Ovary (tissue), 3 donors: ENCODE measurements around the gene NDUFA6.

ENCODE experiments used
- CTCF ChIP-seq, 3 donors: fragments of 450-650 bp in 2 of 3; fragments of 200-600 bp in 1 of 3; IDR thresholded peaks; one replicate each; pipeline versions ENCODE4 v1.5.1 to v1.8.0; 2016 to 2022; ENCODE audit warnings: antibody characterized with exemption in 3 of 3, mild to moderate bottlenecking in 1 of 3
- POLR2A ChIP-seq: fragments of 450-650 bp; IDR thresholded peaks from one replicate; pipeline ENCODE4 v1.6.1; 2017; ENCODE audit warnings: antibody characterized with exemption, mild to moderate bottlenecking, moderate library complexity
- donor health status: DM: no; HTN: no; CAD: no.

- TF ChIP-seq POLR2A (no peak), CTCF (IDR thresholded peaks at IDR 0.05) (no peak)
Measured at GRCh38 chr22:42116848-42117424, 26.4 kb upstream of the NDUFA6 start.
